PC-9 (cell line): ENCODE data around the gene ERBB4. TPM values are rescaled to one million over a fixed set of nuclear protein-coding genes. Genes with fewer than 3 reads are reported as not detected.
A peak's percentile ranks its signal among the peaks of the same experiment; 100 is the strongest.

Experiments
- BruUV-seq: library from RNA; stranded (reverse); fragments of 400-500 nt; replicated peaks from 2 replicates; lab custom pipeline; 2021; lab: Mats Ljungman, UMichigan
- CTCF ChIA-PET: fragments of 300-600 bp; sonication (Branson Sonifier 250); formaldehyde crosslinking; loops from one replicate; lab custom pipeline; 2022; ENCODE audit warnings: antibody characterized with exemption; lab: Charles Lee
- POLR2A ChIA-PET: fragments of 300-600 bp; sonication (Branson Sonifier 250); formaldehyde crosslinking; loops from one replicate; lab custom pipeline; 2022; ENCODE audit warnings: antibody characterized with exemption; ENCODE audit not compliant: unreplicated experiment; lab: Charles Lee
- DNase-seq, 2 experiments: peaks; one replicate each; pipeline versions ENCODE4 v3.0.0 to v3.0.0-alpha.2; 2015 to 2022; ENCODE audit warnings: mixed read lengths in 1 of 2
- H2AFZ ChIP-seq: fragments of 200-600 bp; sonication (generic); 2 replicates; pipeline ENCODE4 v1.8.1; 2017; ENCODE audit warnings: antibody characterized with exemption
- H3F3A ChIP-seq: fragments of 200-600 bp; sonication (generic); 2 replicates; pipeline ENCODE4 v1.8.1; 2017; ENCODE audit warnings: antibody characterized with exemption, mild to moderate bottlenecking, low read depth; ENCODE audit not compliant: insufficient read depth
- H3K27ac ChIP-seq: fragments of 200-600 bp; sonication (generic); 2 replicates; pipeline ENCODE4 v1.6.1; 2016; ENCODE audit warnings: mixed run types
- H3K27me3 ChIP-seq: fragments of 200-600 bp; sonication (generic); 2 replicates; pipeline ENCODE4 v1.6.1; 2016; ENCODE audit warnings: low read depth, mixed run types; ENCODE audit not compliant: insufficient read depth
- H3K36me3 ChIP-seq: fragments of 200-600 bp; sonication (generic); 2 replicates; pipeline ENCODE4 v1.6.1; 2016; ENCODE audit warnings: low read depth, mixed run types
- H3K4me1 ChIP-seq: fragments of 200-600 bp; sonication (generic); replicated peaks from 2 replicates; pipeline ENCODE4 v1.6.1; 2016; ENCODE audit warnings: mixed run types; ENCODE audit not compliant: insufficient read depth
- H3K4me2 ChIP-seq: fragments of 200-600 bp; sonication (generic); 2 replicates; pipeline ENCODE4 v1.6.1; 2017; ENCODE audit warnings: mixed run types
- H3K4me3 ChIP-seq: fragments of 200-600 bp; sonication (generic); 2 replicates; pipeline ENCODE4 v1.6.1; 2016; ENCODE audit warnings: mixed run types
- H3K79me2 ChIP-seq: fragments of 200-600 bp; sonication (generic); 2 replicates; pipeline ENCODE4 v1.6.1; 2017; ENCODE audit warnings: low read depth, mixed run types
- H3K9me2 ChIP-seq: fragments of 200-600 bp; sonication (generic); 2 replicates; pipeline ENCODE4 v1.8.1; 2017; ENCODE audit warnings: mild to moderate bottlenecking; ENCODE audit not compliant: insufficient read depth
- H3K9me3 ChIP-seq: fragments of 200-600 bp; sonication (generic); 2 replicates; pipeline ENCODE4 v1.8.1; 2016; ENCODE audit warnings: low read depth; ENCODE audit not compliant: insufficient read depth
- H4K20me1 ChIP-seq: fragments of 200-600 bp; sonication (generic); 2 replicates; pipeline ENCODE4 v1.8.1; 2017; ENCODE audit not compliant: insufficient read depth
- CTCF ChIP-seq: fragments of 200-600 bp; sonication (generic); conservative IDR thresholded peaks from 2 replicates; pipeline ENCODE4 v1.6.1; 2017; ENCODE audit warnings: mixed run types, antibody characterized with exemption, mild to moderate bottlenecking, moderate library complexity
- EZH2 ChIP-seq: fragments of 200-600 bp; sonication (generic); IDR thresholded peaks from 2 replicates; pipeline ENCODE4 v1.8.0; 2017; ENCODE audit warnings: antibody characterized with exemption, low read depth
- intact Hi-C: fragments of 100-400 bp; cut with micrococcal nuclease; formaldehyde crosslinking; loops from one replicate; pipeline ENCODE4 v1.10.0; 2022; ENCODE audit not compliant: unreplicated experiment
- total RNA-seq: library from RNA; stranded (reverse); gene quantifications from 2 replicates; pipeline ENCODE4 v1.2.3, GENCODE V29; 2021

ERBB4 gene
- total RNA-seq, 1 experiment from 2014 or later, result not detected

- ChIA-PET CTCF (no interaction called here), POLR2A (no interaction called here)
- intact Hi-C loops, result no loop called here
Measured at GRCh38 chr2:212136216-212136795, 402.3 kb downstream of the ERBB4 start.

GRCh38 chr2:212135739-212136138 is 402.9 kb downstream of the ERBB4 start:
- no peaks in the 10 kb centered on the region for H3K79me2 ChIP-seq
- H3K36me3 ChIP-seq, result no peaks in the 10 kb centered on the region
- no peaks in the 10 kb centered on the region for H3K27me3 ChIP-seq
- intact Hi-C loops, result no loop called here
- CTCF ChIA-PET, result no interaction called here
- H3K4me2 ChIP-seq, result no peak overlapping the region
- POLR2A ChIA-PET, result no interaction called here
- H3K9me2 ChIP-seq, result no peaks in the 10 kb centered on the region
- no peak overlapping the region for H3K27ac ChIP-seq
- no peak for DNase-seq
- no peaks in the 10 kb centered on the region for H3F3A ChIP-seq
- H3K4me1 ChIP-seq, result no peaks in the 10 kb centered on the region
- H2AFZ ChIP-seq, result no peak overlapping the region
- no peak overlapping the region for H3K4me3 ChIP-seq
- H3K9me3 ChIP-seq, result no peaks in the 10 kb centered on the region
- no TSS peak for BruUV-seq
- H4K20me1 ChIP-seq, result no peaks in the 10 kb centered on the region
- no peak for TF ChIP-seq CTCF
- TF ChIP-seq EZH2, result no peak

More at GRCh38 chr2:212136216-212136795, 402.3 kb downstream of the ERBB4 start:
- no peaks in the 10 kb centered on the region for H3K9me2 ChIP-seq
- no peaks in the 10 kb centered on the region for H3K79me2 ChIP-seq
- no peak overlapping the region for H3K27ac ChIP-seq
- H3F3A ChIP-seq, result no peaks in the 10 kb centered on the region
- H3K27me3 ChIP-seq, result no peaks in the 10 kb centered on the region
- no peaks in the 10 kb centered on the region for H3K4me1 ChIP-seq
- no peaks in the 10 kb centered on the region for H4K20me1 ChIP-seq
- H3K9me3 ChIP-seq, result no peaks in the 10 kb centered on the region
- no peak overlapping the region for H2AFZ ChIP-seq
- TF ChIP-seq EZH2, result no peak
- no TSS peak for BruUV-seq
- no peak for DNase-seq
- H3K4me3 ChIP-seq, result no peak overlapping the region
- H3K36me3 ChIP-seq, result no peaks in the 10 kb centered on the region
- no peak overlapping the region for H3K4me2 ChIP-seq

- no peak overlapping the region for H2AFZ ChIP-seq
- intact Hi-C loops, result no loop called here
- H3K9me3 ChIP-seq, result no peaks in the 10 kb centered on the region
- BruUV-seq, result no TSS peak
- H3K9me2 ChIP-seq, result no peaks in the 10 kb centered on the region
- ChIA-PET CTCF (no interaction called here), POLR2A (no interaction called here)
- no peaks in the 10 kb centered on the region for H3K27me3 ChIP-seq
- H3K4me2 ChIP-seq, result no peak overlapping the region
- H3K79me2 ChIP-seq, result no peaks in the 10 kb centered on the region
- no peak for DNase-seq
- H3K4me3 ChIP-seq, result no peak overlapping the region
- H3K27ac ChIP-seq, result no peak overlapping the region
- no peaks in the 10 kb centered on the region for H3K36me3 ChIP-seq
- H4K20me1 ChIP-seq, result no peaks in the 10 kb centered on the region
- TF ChIP-seq CTCF, result no peak
- TF ChIP-seq EZH2, result no peak
- H3F3A ChIP-seq, result no peaks in the 10 kb centered on the region
- no peaks in the 10 kb centered on the region for H3K4me1 ChIP-seq
Measured at GRCh38 chr2:212133337-212133736, 405.3 kb downstream of the ERBB4 start.

GRCh38 chr2:212124598-212124997 is 414.0 kb downstream of the ERBB4 start:
- H3K79me2 ChIP-seq, result no peaks in the 10 kb centered on the region
- H3K4me1 ChIP-seq, result no peaks in the 10 kb centered on the region
- peak in 1 of 2 experiments; percentile 1 for DNase-seq
- CTCF ChIA-PET, result no interaction called here
- H4K20me1 ChIP-seq, result no peaks in the 10 kb centered on the region
- H3F3A ChIP-seq, result no peaks in the 10 kb centered on the region
- H3K4me2 ChIP-seq, result no peak overlapping the region
- no peaks in the 10 kb centered on the region for H3K27me3 ChIP-seq
- no peaks in the 10 kb centered on the region for H3K9me3 ChIP-seq
- H2AFZ ChIP-seq, result no peak overlapping the region
- BruUV-seq, result no TSS peak
- no peak overlapping the region for H3K4me3 ChIP-seq
- no peaks in the 10 kb centered on the region for H3K36me3 ChIP-seq
- H3K27ac ChIP-seq, result no peak overlapping the region
- TF ChIP-seq EZH2, result no peak
- no peak for TF ChIP-seq CTCF
- no peaks in the 10 kb centered on the region for H3K9me2 ChIP-seq
- POLR2A ChIA-PET, result no interaction called here
- intact Hi-C loops, result no loop called here
